Measurements from ENCODE around the gene OR52N1.
A peak's percentile ranks its signal among the peaks of the same experiment; 100 is the strongest.

OR52N1 gene

DNA sequence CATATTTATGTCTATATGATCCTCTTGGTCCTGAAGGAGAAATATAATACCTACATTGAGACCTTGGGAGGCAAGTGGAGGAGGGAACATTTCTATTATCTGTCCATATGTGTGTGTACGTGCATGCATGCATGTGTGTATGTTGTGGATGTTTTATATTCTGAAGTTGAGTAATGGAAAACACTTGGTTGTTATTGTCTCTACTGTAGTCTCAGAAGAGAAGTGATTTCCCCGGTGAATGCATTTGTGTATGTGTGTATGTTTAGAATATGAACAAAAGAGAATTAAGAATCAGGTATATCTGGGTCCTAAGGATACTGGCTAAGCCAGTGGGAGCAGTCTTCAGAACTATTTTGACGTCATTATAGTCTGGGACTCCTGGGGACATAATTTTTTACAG, at the start of gene OR52N1:
TSS of gene OR52N1 (minus strand) at position 101 of the 400 bp plus-strand sequence. CDS start 2,449 bp downstream, outside the sequence.
- no peak for DNase-seq

DNA sequence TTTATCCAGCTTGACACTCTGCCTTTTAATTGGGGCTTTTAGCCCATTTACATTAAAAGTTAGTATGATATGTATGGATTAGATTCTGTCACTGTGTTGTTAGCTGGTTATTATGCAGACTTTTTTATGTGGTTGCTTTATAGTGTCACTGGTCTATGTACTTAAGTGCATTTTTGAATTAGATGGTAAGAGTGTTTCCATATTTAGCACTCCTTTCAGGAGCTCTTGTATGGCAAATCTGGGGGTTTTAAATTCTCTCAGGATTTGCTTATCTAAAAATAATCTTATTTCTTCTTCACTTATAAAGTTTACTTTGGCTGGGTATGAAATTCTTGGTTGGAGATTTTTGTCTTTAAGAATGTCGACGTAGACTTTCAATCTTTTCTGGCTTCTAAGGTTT, 46.6 kb upstream of the OR52N1 start:
- DNase-seq, result no peak

DNA sequence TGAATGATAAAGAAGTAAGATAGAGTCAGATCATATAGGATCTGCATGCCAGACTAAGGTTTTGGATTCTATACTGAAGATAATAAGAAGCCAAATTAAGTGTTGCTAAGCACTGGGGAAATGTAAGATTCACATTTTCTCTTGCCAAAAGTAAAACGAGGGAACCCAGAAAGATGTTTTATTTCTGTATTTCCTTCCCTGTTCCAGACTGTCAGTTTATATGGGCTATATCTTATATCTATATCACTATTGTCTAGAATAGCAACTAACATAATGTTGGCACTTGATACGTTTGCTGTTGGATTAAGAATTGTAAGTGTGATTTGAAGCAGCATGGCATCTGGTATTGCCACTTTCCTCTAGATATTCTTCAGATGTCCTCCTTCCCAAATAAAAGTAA, 42.4 kb upstream of the OR52N1 start:
- DNase-seq, result no peak

DNA sequence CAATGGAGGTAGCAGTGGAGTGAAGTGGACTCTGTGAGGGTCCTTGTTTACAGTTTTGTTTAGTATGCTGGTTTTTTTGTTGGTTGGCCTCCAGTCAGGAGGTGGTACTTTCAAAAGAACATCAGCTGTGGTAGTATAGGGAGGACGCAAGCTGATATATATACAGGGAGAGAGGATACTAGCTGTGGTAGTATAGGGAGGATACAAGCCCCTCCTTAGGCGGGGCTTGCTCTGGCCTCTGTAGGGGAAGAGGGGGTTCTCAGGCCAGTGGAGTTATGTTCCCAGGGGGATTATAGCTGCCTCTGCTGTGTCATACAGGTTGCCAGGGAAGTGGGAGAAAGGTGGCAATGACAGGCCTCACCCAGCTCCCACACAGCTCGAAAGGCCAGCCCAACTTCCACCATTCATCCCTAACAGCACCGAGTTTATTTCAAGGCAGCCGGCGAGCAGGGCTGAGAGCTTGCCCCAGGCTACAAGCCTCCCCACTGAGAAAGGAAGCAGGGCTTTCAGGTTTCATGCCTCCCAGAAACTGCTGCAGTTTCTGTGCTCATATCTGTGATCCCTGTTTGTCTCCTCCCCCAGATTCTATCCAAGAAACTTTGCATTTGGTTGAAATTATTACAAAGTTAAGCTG, 40.2 kb upstream of the OR52N1 start:
- DNase-seq, result no peak

DNA sequence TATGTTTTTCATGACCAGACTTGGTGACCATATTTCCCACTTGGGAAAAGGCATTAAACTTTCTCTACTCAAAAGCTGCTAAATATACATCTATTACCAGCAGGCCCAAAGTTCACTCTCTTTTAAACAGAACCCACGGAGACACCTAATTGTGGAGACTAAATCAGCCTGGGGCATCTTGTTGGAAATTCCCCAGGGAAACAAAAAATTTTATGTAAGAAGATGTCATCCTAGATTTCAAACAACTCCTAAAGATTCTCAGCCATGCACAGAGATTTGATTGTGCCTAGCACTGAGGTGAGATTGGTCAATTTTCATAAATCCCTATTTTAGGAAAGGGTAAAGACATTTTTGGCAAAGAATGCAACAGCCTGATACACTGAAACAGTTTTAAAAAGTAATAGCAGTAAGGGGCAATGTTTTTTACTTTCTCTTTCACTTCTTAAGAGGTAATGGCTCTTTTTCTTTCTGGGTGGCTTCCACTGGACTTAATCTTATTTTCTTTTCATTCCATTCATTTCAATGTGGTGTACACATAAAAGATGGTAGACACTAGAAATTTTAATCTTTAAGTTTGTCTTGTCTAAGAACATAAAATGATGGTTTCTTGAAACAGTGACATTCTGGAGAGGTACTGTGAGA, 27.3 kb upstream of the OR52N1 start:
- peak in 1 of 6 experiments; percentile 15 for DNase-seq

DNA sequence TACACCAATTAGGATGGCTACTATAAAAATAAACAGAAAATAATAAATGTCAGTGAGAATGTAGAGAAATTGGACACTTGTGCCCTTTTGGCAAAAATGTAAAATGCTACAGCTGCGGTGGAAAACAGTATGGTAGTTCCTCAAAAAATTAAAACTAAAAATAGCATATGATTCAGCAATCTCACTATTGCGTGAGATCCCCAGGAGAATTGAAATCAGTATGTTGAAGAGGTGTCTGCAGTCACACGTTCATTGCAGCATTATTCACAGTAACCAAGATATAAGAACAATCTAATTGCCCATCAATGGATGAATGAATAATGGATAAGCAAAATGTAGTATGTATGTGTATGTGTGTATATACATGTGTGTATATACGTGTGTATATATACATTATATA, 24.5 kb upstream of the OR52N1 start:
- no peak for DNase-seq

DNA sequence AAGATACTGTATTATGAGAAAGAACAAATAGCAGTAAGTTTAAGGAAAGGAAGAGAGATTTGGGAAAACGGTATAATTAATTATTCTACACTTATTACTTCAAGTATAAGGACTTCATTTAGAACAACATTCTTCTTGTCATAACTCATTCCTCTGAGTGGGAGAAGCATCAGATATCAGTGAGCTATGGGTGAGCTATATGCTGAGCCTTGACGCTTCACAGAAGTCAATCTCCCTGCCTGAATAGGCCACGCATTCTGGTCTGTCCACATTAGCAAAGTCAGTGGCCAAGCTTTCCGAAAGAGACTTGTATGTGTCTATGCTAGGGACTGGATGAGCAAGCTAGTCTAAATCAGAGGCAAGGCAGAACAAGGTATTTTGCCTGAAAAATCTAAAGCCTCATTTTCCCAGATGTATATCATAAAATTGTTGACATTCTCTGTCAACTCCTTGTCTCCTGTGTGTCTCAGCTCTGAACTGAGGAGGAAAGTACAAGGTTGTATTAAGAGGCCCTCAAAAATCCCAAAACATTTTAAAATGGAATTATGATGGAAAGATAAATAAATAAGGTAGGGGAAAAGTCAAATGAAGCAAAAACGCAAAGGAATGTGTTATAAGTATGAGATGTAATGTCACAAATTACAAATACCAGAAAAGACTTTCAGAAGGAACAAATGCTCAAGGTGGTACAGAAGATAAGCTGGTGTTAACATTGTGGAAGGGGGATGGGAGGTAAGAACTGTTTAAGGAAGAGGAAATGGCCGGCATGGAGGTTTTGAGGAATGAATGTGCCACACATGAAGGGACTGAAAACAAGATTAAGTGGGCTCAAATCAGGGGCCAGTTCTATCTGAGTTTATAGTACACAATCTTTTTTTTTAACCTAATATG, 19.1 kb upstream of the OR52N1 start:
- no peak for DNase-seq

DNA sequence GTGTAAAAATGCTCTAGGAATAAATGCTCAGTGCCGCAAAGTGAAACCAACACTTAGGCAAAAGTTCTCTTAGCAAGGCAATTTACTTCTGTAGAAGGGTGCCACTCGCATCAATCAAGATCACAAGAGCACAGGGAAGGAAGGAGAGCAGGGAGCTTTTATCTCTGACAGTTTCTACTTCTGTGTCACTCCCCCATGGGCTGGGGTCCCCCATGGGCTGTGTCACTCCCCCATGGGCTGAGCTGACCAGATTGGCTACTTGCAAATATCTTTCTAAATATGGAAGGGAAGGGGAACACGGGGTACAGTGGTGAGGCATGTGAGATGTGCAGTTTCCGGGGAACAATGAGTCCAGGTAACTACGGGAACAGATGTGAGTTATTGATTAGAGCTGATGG, 18.1 kb upstream of the OR52N1 start:
- DNase-seq, result peak in 1 of 6 experiments; percentile 33

DNA sequence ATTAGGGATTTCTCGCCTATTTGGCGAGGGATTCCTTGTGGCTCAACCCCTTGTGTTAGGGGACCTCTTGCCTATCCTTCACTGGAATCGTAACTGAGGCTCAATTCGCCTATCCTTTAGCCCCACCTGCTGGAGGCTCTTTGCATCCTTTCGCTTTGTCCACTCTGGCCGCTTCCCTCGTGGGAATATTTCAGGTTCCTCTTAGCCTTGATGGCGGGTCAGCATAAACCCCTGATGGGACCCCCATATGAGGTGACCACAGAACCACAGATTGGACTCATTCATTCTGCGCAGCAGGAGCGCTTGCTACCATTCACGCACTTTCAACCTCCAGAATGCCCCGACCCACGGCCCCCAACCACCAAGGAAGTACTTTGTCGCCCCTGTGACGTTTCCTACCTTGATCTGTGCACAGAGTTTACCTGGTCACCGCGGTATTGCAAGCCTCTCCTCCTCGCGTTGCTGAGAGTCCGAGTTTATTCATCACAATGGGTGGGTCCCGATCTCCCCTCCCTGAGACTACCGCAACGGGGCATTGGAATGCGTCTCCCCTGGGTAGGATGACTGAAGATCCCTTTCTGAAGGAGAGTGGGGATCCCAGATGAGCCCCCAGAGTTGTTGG, 17.5 kb upstream of the OR52N1 start, which contains the start of gene OR52N2:
TSS of gene OR52N2 (plus strand) at position 425 of the 622 bp plus-strand sequence. CDS start 11,412 bp downstream, outside the sequence.
- DNase-seq, result peak; percentile 40 to 76 (median 60)

DNA sequence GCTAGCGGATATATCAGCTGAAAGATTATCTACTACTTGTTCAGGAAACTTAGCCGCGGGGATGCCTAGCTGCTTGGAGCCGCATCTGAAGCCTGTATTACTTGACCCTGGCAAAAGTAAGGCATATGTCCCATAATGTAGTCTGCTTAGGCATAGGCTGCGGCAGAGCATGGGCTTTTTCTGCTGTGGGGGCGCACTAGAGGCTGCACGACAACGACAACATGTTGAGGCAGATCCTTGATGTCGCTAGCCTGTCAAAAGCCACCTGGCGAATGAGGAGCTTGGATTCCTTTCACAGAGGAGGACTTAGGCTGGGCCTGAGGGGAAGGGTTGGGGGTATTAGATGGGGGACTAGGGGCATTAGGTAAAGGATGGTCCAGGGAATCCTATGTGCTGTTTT, 16.5 kb upstream of the OR52N1 start:
- DNase-seq, result no peak

DNA sequence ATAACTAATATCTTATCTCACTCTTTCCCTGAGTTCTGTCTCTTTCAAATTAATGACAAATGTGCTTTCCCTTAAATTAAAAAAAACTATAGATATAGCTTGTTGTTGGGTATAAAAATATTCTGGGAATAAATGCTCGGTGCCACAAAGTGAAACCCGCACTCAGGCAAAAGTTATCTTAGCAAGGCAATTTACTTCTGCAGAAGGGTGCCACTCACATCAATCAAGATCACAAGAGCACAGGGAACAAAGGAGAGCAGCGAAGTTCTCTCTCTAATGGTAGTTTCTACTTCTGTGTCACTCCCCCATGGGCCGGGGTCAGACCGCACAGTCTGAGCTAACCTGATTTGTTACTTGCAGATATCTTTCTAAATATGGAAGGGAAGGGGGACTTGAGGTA, 12.9 kb upstream of the OR52N1 start:
- DNase-seq, result no peak

DNA sequence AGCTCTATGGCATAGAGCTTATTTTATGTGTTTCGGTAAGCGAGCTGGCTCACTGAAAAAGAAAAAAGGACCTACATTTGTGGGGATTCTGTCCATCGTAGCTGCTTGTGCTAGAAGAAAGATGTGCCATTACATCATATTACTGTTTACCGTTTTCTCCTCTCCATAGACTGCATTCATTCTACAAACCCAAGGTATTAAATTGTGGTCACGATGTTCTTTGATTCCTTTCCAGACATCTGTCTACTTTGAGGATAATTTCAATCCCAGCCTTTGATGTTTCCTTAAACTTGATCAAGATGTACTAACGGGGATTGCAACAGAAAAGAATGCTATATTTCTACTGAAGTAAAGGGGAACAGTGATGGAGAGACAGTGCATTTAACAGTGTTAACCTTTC, 5.5 kb upstream of the OR52N1 start:
- no peak for DNase-seq

DNA sequence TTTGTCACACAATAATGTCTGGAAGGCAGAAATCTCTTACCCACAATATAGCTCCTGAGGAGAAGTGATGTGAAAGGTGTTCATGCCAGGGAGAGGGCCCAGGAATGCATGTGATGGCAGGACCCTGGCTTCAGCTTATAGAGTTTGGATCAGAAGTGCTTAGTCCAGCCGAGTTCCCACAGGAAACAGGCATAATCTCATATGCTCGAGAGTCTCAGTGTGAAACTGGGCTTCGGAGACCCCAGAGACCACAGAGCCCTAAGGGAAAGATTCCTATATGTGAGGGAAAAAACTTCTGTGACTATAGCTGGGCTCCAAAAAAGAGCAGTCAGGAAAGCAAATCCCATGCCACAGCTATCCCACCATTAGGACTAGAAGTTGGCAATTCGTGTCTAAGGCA, 7.8 kb downstream of the OR52N1 start, which contains the start of gene OR52N5:
TSS of gene OR52N5 (minus strand) at position 101 of the 400 bp plus-strand sequence. CDS start 4,721 bp downstream, outside the sequence.
- no peak for DNase-seq

DNA sequence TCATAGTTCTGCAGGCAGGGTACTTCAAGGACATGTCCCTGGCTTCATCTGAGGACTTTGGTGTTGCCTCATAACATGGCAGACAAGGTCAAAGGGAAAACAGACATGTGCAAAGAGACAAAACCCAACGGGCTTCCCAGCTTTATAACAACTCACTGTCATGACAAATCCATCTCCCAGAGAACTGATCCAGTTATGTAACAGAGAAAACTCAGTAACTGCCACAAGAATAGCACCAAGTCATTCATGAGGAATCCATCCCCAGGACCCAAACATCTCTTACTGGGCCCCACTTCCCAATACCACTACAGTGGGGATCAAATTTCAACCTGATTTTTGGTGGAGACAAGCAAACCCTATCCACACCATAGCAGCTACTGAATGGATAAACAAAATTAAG, 24.0 kb downstream of the OR52N1 start:
- DNase-seq, result no peak

DNA sequence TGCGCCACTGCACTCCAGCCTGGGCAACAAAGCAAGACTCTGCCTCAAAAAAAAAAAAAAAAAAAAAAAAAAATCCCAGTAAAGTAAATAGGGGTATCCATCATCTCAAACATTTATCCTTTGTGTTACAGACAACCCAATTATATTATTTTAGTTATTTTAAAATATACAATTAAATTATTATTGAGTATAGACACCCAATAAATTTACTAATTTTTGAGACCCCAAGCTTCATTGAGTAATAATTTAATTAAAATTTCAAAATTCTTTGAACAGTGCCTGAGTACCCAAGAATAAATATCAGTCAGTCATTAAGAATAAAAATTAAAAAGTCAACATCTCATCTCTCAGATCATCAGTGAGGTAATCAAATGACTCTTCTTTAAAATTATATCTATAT, 37.1 kb downstream of the OR52N1 start, which contains the start of gene OR52N4:
TSS of gene OR52N4 (plus strand) at position 301 of the 400 bp plus-strand sequence. CDS start 498 bp downstream, outside the sequence.
- no peak for DNase-seq

DNA sequence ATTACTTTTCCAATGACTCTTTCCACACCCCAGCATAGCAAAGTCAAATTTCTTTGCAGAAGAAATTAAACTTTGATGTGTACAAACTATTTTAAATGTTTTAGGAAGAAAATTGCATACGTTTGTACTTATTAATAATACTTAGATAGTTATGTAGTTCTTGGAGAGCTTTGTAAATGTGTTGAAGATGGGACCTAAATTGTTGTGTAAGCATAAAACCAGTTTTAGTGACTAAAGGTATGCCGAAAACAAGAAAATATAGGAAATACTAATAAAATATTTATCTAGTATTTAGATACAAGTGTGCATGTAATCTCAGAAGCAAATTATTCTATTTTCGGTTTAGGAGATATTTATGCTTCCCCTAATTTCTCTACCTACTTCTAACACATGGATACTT, 41.2 kb downstream of the OR52N1 start:
- no peak for DNase-seq

DNA sequence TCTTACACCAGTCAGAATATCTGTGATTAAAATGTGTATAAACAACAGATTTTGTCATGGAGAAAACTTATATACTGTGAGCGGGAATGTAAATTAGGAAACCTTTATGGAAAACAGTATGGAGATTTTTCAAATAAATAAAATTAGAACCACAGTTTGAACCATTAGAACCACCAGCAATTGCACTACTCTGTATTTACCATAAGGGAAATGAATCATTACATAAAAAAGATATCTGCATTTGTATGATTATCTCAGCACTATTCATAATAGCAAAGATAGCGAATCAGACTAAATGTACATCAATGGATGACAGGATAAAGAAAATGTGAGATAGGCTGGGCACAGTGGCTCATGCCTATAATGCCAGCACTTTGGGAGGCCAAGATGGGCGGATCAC, 44.5 kb downstream of the OR52N1 start:
- no peak for DNase-seq

DNA sequence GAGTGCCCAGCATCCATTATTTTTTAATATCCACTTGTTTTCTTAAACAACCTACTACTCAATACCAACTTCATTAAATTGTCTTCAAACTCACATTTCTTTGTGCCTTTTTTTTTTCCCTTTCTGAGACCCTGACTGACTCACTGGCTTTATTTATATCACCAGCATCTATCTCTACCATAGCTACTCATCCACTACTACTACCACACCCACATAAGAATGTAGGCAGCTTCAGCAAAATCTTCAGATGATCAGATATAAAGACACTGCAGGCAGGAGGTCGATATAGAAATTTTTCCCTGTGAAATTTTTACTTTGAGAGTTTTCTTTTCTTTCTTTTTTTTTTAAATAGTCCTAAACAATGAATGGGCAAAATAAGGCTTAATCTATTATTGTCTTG, 52.6 kb downstream of the OR52N1 start:
- no peak for DNase-seq

DNA sequence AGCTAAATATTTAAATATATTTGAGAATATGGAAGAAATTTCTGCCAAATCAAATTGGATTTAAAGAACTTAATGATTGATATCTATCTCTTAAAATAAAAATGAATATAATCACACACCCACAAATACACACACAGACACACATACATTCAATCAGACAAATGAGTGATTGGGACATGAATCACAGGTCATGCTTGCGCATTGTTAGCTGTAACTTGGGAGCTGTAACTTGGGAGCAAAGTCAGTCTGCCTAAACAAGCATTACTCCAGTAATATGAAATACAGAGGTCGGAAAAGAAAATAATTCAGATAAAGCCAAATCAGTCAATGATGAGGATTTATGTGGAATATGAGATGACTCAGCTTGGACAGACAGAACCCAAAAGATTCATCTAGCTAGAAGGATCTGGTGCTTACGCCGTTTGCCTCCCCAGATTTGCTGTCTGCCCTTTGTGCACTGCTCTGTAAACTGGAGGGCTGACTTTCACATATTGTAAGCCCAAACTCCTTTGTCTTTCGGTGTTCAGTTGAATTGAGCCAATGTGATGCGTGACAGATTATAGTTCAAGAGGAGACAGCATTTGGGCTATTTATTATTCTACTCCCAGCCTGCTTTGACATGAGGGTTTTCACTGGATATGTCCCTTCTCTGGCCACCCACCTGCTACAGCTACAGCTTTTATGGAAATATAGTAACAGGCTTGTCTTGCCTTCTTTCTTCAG, 53.2 kb downstream of the OR52N1 start:
- no peak for DNase-seq

DNA sequence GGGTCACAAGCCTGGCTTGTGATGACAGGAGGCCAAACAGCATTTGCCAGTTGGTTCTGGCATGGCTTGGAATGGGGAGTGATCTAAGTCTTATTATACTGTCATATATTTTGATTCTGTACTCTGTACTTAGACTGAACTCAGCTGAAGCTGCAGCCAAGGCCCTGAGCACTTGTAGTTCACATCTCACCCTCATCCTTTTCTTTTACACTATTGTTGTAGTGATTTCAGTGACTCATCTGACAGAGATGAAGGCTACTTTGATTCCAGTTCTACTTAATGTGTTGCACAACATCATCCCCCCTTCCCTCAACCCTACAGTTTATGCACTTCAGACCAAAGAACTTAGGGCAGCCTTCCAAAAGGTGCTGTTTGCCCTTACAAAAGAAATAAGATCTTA, 54.0 kb downstream of the OR52N1 start:
- DNase-seq, result no peak

All from stimulated activated naive CD4-positive, alpha-beta T cell (primary cell).